Smooth muscle cell (in vitro differentiated cells): Measurements from ENCODE around the gene RGS16. TPM values are rescaled to one million over a fixed set of nuclear protein-coding genes. Genes with fewer than 3 reads are reported as not detected.
A peak's percentile ranks its signal among the peaks of the same experiment; 100 is the strongest.

ENCODE experiments used
- DNase-seq: peaks from one replicate; lab custom pipeline; 2025; ENCODE audit not compliant: unreplicated experiment; lab: John Stamatoyannopoulos, UW
- H2AFZ ChIP-seq: fragments of 200-600 bp; sonication (generic); 2 replicates; pipeline ENCODE4 v1.6.0; 2016; ENCODE audit warnings: antibody characterized with exemption, low read depth, mild to moderate bottlenecking
- H3F3A ChIP-seq: fragments of 200-600 bp; sonication (generic); 2 replicates; pipeline ENCODE4 v1.6.0; 2017; ENCODE audit warnings: antibody characterized with exemption, low read depth
- H3K27ac ChIP-seq: fragments of 200-600 bp; sonication (generic); 2 replicates; pipeline ENCODE4 v1.5.1; 2016; ENCODE audit warnings: low read depth, mild to moderate bottlenecking
- H3K27me3 ChIP-seq: fragments of 200-600 bp; sonication (generic); 2 replicates; pipeline ENCODE4 v1.6.1; 2016; ENCODE audit warnings: low read depth, mild to moderate bottlenecking
- H3K36me3 ChIP-seq: fragments of 200-600 bp; sonication (generic); 2 replicates; pipeline ENCODE4 v1.5.1; 2016; ENCODE audit warnings: low read depth
- H3K4me1 ChIP-seq: fragments of 200-600 bp; sonication (generic); 2 replicates; pipeline ENCODE4 v1.5.1; 2016; ENCODE audit warnings: low read depth
- H3K4me2 ChIP-seq: fragments of 200-600 bp; sonication (generic); 2 replicates; pipeline ENCODE4 v1.6.0; 2016; ENCODE audit warnings: mild to moderate bottlenecking
- H3K4me3 ChIP-seq: fragments of 200-600 bp; sonication (generic); 2 replicates; pipeline ENCODE4 v1.5.1; 2016; ENCODE audit warnings: mild to moderate bottlenecking
- H3K79me2 ChIP-seq: fragments of 200-600 bp; sonication (generic); 2 replicates; pipeline ENCODE4 v1.6.0; 2016; ENCODE audit warnings: low read depth, mild to moderate bottlenecking
- H3K9ac ChIP-seq: fragments of 200-600 bp; sonication (generic); 2 replicates; pipeline ENCODE4 v1.6.0; 2016; ENCODE audit warnings: low read depth
- H3K9me3 ChIP-seq: fragments of 200-600 bp; sonication (generic); replicated peaks from 2 replicates; pipeline ENCODE4 v1.5.1; 2016; ENCODE audit warnings: low read depth
- H4K20me1 ChIP-seq: fragments of 200-600 bp; sonication (generic); 2 replicates; pipeline ENCODE4 v1.6.0; 2016; ENCODE audit warnings: low read depth
- WGBS: methylation state at CpG from one replicate; pipeline ENCODE4 v1.1.7; 2016; ENCODE audit warnings: low lambda C conversion rate; 5-methylcytosine and 5-hydroxymethylcytosine counted together
- polyA plus RNA-seq: library from polyadenylated mRNA; unstranded; fragments of >200 nt; fragmentation: Nextera tagmentation; extraction: Ambion mirVana; gene quantifications from 2 replicates; pipeline ENCODE4 v1.2.1, GENCODE V29; 2016
- total RNA-seq: library from RNA; depleted of rRNA; stranded (reverse); fragments of >200 nt; gene quantifications from 2 replicates; pipeline ENCODE4 v1.2.3, GENCODE V29; 2014
- TF ChIP-seq, protein P1 (sequence below): fragments of 200-600 bp; sonication (generic); IDR thresholded peaks from 2 replicates; pipeline ENCODE4 v1.5.1; 2017; ENCODE audit warnings: borderline replicate concordance, mild to moderate bottlenecking, antibody characterized with exemption; ENCODE audit not compliant: insufficient read depth, poor library complexity, severe bottlenecking

The RGS16 gene
- total and polyA plus RNA-seq, 2 experiments from 2014 or later, result 2.9 to 9.9 TPM

DNA sequence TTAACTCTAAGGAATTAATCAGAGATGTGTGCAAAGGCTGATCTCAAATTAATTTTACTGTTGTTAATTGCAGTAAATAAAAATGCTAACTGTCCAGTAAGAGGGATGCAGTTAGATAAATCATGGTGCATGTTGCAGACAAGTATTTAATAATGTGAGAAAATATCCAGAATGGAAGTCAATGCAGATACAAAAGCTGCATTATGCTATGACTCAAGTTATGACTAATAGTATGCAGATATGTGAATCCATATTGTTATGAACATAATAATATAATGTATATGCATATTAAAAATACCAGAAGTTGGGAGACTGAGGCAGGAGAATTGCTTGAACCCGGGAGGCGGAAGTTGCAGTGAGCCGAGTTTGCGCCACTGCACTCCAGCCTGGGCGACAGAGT lies 36.6 kb downstream of the RGS16 start:
- no peaks in the 10 kb centered on the region for H4K20me1 ChIP-seq
- H3K4me2 ChIP-seq, result no peak overlapping the region
- no peaks in the 10 kb centered on the region for H3K4me1 ChIP-seq
- H3K4me3 ChIP-seq, result no peak overlapping the region
- DNase-seq, result no peak
- TF ChIP-seq, protein P1, sequence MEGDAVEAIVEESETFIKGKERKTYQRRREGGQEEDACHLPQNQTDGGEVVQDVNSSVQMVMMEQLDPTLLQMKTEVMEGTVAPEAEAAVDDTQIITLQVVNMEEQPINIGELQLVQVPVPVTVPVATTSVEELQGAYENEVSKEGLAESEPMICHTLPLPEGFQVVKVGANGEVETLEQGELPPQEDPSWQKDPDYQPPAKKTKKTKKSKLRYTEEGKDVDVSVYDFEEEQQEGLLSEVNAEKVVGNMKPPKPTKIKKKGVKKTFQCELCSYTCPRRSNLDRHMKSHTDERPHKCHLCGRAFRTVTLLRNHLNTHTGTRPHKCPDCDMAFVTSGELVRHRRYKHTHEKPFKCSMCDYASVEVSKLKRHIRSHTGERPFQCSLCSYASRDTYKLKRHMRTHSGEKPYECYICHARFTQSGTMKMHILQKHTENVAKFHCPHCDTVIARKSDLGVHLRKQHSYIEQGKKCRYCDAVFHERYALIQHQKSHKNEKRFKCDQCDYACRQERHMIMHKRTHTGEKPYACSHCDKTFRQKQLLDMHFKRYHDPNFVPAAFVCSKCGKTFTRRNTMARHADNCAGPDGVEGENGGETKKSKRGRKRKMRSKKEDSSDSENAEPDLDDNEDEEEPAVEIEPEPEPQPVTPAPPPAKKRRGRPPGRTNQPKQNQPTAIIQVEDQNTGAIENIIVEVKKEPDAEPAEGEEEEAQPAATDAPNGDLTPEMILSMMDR, result no peak
- H3F3A ChIP-seq, result no peaks in the 10 kb centered on the region
- no peaks in the 10 kb centered on the region for H3K36me3 ChIP-seq
- WGBS, result 96% methylated on average over 5 of the region's 5 CpGs
- H3K27me3 ChIP-seq, result no peaks in the 10 kb centered on the region
- H3K79me2 ChIP-seq, result no peaks in the 10 kb centered on the region
- no peak overlapping the region for H3K27ac ChIP-seq
- H3K9me3 ChIP-seq, result no peaks in the 10 kb centered on the region
- no peak overlapping the region for H3K9ac ChIP-seq
- no peak overlapping the region for H2AFZ ChIP-seq

DNA sequence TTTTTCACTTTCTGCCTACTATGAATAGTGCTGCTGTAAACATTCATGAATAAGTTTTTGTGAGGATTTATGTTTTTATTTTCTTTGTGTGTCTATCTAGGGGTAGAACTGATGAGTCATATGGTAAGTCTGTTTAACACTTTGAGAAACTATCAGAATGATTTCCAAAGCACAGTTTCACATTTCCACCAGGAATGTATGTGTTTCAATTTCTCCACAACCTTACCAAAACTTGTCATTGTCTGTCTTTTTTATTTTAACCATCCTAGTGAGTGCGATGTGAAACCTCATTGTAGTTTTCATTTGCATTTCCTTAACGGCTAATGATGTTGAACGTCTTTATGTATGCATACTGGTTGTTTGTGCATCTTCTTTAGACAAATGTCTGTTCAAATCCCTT lies 38.7 kb downstream of the RGS16 start:
- Histone ChIP-seq H3K4me3 (no peak overlapping the region), H3K79me2 (no peaks in the 10 kb centered on the region), H4K20me1 (no peaks in the 10 kb centered on the region), H3K27ac (no peak overlapping the region), H3K4me2 (no peak overlapping the region), H3K27me3 (no peaks in the 10 kb centered on the region), H3F3A (no peaks in the 10 kb centered on the region), H2AFZ (no peak overlapping the region), H3K9ac (no peak overlapping the region), H3K9me3 (no peaks in the 10 kb centered on the region), H3K4me1 (no peaks in the 10 kb centered on the region), H3K36me3 (no peaks in the 10 kb centered on the region)
- WGBS, result 84% methylated on average over 3 of the region's 3 CpGs
- TF ChIP-seq, protein P1, result no peak
- DNase-seq, result no peak

- TF ChIP-seq, protein P1, result no peak
- H3K9me3 ChIP-seq, result no peaks in the 10 kb centered on the region
- no peak overlapping the region for H3K27ac ChIP-seq
- H3K36me3 ChIP-seq, result no peaks in the 10 kb centered on the region
- no peak overlapping the region for H2AFZ ChIP-seq
- H4K20me1 ChIP-seq, result no peaks in the 10 kb centered on the region
- H3K4me2 ChIP-seq, result peak overlapping the region; percentile 13
- no peak for DNase-seq
- H3K4me1 ChIP-seq, result no peaks in the 10 kb centered on the region
- WGBS, result 57% methylated on average over 2 of the region's 2 CpGs
- H3K9ac ChIP-seq, result no peak overlapping the region
- H3K79me2 ChIP-seq, result no peaks in the 10 kb centered on the region
- H3K27me3 ChIP-seq, result no peaks in the 10 kb centered on the region
- H3K4me3 ChIP-seq, result no peak overlapping the region
- H3F3A ChIP-seq, result no peaks in the 10 kb centered on the region
Measured at GRCh38 chr1:182564406-182565004, 39.7 kb downstream of the RGS16 start.

DNA sequence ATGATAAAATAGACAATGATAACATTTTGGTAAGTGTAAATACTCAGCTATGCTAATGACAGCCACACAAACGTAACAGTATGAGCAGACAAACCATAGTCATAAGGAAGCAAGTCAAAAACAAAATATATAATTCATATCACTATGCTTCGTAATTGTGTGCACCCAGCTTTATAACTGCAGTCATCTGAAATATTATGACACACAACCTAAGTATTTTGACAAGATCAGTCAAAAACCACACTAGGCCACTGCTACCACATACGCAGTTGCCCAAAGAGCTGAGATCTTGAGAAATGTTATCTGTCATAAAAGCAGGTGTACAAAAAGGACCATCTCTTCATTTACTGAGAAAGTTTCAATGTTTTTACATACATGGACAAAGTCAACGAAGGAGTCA lies 41.1 kb downstream of the RGS16 start:
- Histone ChIP-seq H3K4me3 (no peak overlapping the region), H3K27me3 (no peaks in the 10 kb centered on the region), H2AFZ (no peak overlapping the region), H4K20me1 (no peaks in the 10 kb centered on the region), H3K36me3 (no peaks in the 10 kb centered on the region), H3K4me2 (no peak overlapping the region), H3F3A (no peaks in the 10 kb centered on the region), H3K9ac (no peak overlapping the region), H3K9me3 (no peaks in the 10 kb centered on the region), H3K27ac (no peak overlapping the region), H3K79me2 (no peaks in the 10 kb centered on the region), H3K4me1 (no peaks in the 10 kb centered on the region)
- WGBS, result 89% methylated on average over 4 of the region's 4 CpGs
- DNase-seq, result no peak
- TF ChIP-seq, protein P1, result no peak
